Glutamatergic neuron (in vitro differentiated cells): ENCODE results near the gene FPR2. TPM values are rescaled to one million over a fixed set of nuclear protein-coding genes. Genes with fewer than 3 reads are reported as not detected.
"Not testable (repeated sequence)": the region's sequence is repeated elsewhere in the genome, so short reads cannot be mapped to it uniquely, and the experiment has no call there.

ENCODE experiments used
- DNase-seq: peaks from one replicate; pipeline ENCODE4 v3.0.0; 2022
- H3K27ac Mint-ChIP-seq: one replicate; pipeline ENCODE4 v1.8.0; 2020; ENCODE audit warnings: mild to moderate bottlenecking, mixed read lengths, inconsistent platforms; ENCODE audit not compliant: unreplicated experiment
- H3K27me3 Mint-ChIP-seq: one replicate; pipeline ENCODE4 v1.8.0; 2020; ENCODE audit warnings: mild to moderate bottlenecking, moderate library complexity, mixed read lengths, inconsistent platforms; ENCODE audit not compliant: unreplicated experiment
- H3K36me3 Mint-ChIP-seq: one replicate; pipeline ENCODE4 v1.8.0; 2020; ENCODE audit warnings: mild to moderate bottlenecking, mixed read lengths, inconsistent platforms; ENCODE audit not compliant: unreplicated experiment
- H3K4me1 Mint-ChIP-seq: one replicate; pipeline ENCODE4 v1.8.0; 2020; ENCODE audit warnings: mild to moderate bottlenecking, low read depth, mixed read lengths, inconsistent platforms; ENCODE audit not compliant: unreplicated experiment
- H3K4me3 Mint-ChIP-seq: one replicate; pipeline ENCODE4 v1.8.0; 2020; ENCODE audit warnings: mild to moderate bottlenecking, mixed read lengths, inconsistent platforms; ENCODE audit not compliant: unreplicated experiment
- H3K9me3 Mint-ChIP-seq: one replicate; pipeline ENCODE4 v1.8.0; 2020; ENCODE audit warnings: mild to moderate bottlenecking, moderate library complexity, mixed read lengths, inconsistent platforms; ENCODE audit not compliant: unreplicated experiment
- CTCF ChIP-seq: fragments of 200-600 bp; sonication (generic); IDR thresholded peaks from one replicate; pipeline ENCODE4 v1.5.0; 2021; ENCODE audit not compliant: partially characterized antibody, unreplicated experiment
- total RNA-seq: library from RNA; stranded (reverse); fragmentation: NEBNext Ultra II Directional; extraction: Animal tissue kit (Norgen Biotek cat#: 25700); gene quantifications from one replicate; pipeline ENCODE4 v1.2.1, GENCODE V29; 2021; ENCODE audit not compliant: unreplicated experiment

The FPR2 gene
- total RNA-seq, 1 donor from 2014 or later, result not detected

- not testable (repeated sequence) for DNase-seq, H3K4me3 Mint-ChIP-seq, H3K27ac Mint-ChIP-seq, H3K27me3 Mint-ChIP-seq, H3K4me1 Mint-ChIP-seq, H3K9me3 Mint-ChIP-seq
- H3K36me3 Mint-ChIP-seq, result peaks cover 13% of the 10 kb centered on the region
Measured at GRCh38 chr19:51806571-51806970, 45.6 kb downstream of the FPR2 start.

- H3K4me3 Mint-ChIP-seq, result no peak overlapping the region
- DNase-seq, result no peak
- peaks cover 2% of the 10 kb centered on the region for H3K27me3 Mint-ChIP-seq
- no peak for TF ChIP-seq CTCF
- no peak overlapping the region for H3K27ac Mint-ChIP-seq
- H3K36me3 Mint-ChIP-seq, result peaks cover 13% of the 10 kb centered on the region
- peaks cover 6% of the 10 kb centered on the region for H3K9me3 Mint-ChIP-seq
- H3K4me1 Mint-ChIP-seq, result no peaks in the 10 kb centered on the region
Measured at GRCh38 chr19:51807111-51807701, 46.2 kb downstream of the FPR2 start.

GRCh38 chr19:51807925-51808324 is 46.9 kb downstream of the FPR2 start:
- TF ChIP-seq CTCF, result no peak
- peaks cover 13% of the 10 kb centered on the region for H3K36me3 Mint-ChIP-seq
- H3K4me1 Mint-ChIP-seq, result no peaks in the 10 kb centered on the region
- peaks cover 2% of the 10 kb centered on the region for H3K27me3 Mint-ChIP-seq
- H3K27ac Mint-ChIP-seq, result no peak overlapping the region
- H3K4me3 Mint-ChIP-seq, result no peak overlapping the region
- no peak for DNase-seq
- H3K9me3 Mint-ChIP-seq, result peaks cover 6% of the 10 kb centered on the region

- no peak for DNase-seq
- no peaks in the 10 kb centered on the region for H3K4me1 Mint-ChIP-seq
- H3K9me3 Mint-ChIP-seq, result peaks cover 6% of the 10 kb centered on the region
- no peak for TF ChIP-seq CTCF
- peaks cover 13% of the 10 kb centered on the region for H3K36me3 Mint-ChIP-seq
- H3K27me3 Mint-ChIP-seq, result peaks cover 2% of the 10 kb centered on the region
- H3K4me3 Mint-ChIP-seq, result no peak overlapping the region
- no peak overlapping the region for H3K27ac Mint-ChIP-seq
Measured at GRCh38 chr19:51808333-51808986, 47.5 kb downstream of the FPR2 start.

- H3K27ac Mint-ChIP-seq, result no peak overlapping the region
- H3K4me1 Mint-ChIP-seq, result no peaks in the 10 kb centered on the region
- H3K4me3 Mint-ChIP-seq, result no peak overlapping the region
- H3K9me3 Mint-ChIP-seq, result peaks cover 3% of the 10 kb centered on the region
- DNase-seq, result no peak
- TF ChIP-seq CTCF, result no peak
- peaks cover 19% of the 10 kb centered on the region for H3K36me3 Mint-ChIP-seq
- H3K27me3 Mint-ChIP-seq, result peaks cover 2% of the 10 kb centered on the region
Measured at GRCh38 chr19:51809787-51810186, 48.8 kb downstream of the FPR2 start.
